ENCODE measurements around the gene C4orf50.

Gene C4orf50

GRCh38 chr4:6043188-6043587, 25.0 kb upstream of the C4orf50 start:
- DNase-seq, result no peak

- DNase-seq, result no peak
Measured at GRCh38 chr4:6042293-6043063, 24.2 kb upstream of the C4orf50 start.

GRCh38 chr4:6041800-6042199, 23.6 kb upstream of the C4orf50 start:
- no peak for DNase-seq

DNA sequence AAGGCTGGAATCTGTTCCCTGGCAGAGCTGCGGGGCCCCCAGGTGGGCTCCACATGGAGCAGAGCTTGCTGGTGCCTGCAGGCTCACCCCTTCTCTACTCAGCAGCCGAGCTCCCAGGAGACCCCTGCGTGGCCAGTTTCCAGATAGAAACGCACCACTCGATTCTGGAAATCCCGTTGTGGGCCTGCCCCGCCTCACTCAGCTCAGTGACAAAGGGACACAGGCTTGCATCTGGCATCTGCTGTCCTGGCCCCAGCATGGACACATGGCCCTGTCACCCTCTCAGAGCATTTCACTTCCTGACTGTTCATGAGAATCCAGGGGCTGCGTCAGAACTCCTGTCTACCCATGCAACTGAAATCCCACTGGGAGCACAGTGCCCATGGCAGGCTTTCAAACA, 20.5 kb upstream of the C4orf50 start:
- DNase-seq, result no peak

DNA sequence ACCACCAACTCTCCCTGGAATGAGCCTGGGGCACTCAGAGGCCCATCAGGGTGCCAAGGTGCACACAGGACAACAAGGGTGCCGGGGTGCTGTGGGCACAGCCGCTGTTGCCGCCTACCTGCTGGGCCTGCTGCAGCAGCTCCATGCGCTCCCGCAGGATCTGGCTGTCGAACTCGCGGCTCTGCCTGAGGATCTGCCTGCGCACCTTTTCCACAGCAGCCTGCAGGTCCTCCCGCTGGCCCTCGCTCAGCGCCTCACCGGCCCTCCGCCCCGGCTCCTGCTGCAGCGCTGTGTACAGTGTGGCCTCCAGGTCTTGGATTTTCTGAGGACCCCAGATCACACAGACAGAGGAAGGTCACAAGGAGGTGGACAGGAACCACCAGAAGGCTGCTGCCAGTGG, 17.6 kb upstream of the C4orf50 start:
- no peak for DNase-seq

GRCh38 chr4:6033381-6033780, 15.2 kb upstream of the C4orf50 start:
- DNase-seq, result no peak

DNA sequence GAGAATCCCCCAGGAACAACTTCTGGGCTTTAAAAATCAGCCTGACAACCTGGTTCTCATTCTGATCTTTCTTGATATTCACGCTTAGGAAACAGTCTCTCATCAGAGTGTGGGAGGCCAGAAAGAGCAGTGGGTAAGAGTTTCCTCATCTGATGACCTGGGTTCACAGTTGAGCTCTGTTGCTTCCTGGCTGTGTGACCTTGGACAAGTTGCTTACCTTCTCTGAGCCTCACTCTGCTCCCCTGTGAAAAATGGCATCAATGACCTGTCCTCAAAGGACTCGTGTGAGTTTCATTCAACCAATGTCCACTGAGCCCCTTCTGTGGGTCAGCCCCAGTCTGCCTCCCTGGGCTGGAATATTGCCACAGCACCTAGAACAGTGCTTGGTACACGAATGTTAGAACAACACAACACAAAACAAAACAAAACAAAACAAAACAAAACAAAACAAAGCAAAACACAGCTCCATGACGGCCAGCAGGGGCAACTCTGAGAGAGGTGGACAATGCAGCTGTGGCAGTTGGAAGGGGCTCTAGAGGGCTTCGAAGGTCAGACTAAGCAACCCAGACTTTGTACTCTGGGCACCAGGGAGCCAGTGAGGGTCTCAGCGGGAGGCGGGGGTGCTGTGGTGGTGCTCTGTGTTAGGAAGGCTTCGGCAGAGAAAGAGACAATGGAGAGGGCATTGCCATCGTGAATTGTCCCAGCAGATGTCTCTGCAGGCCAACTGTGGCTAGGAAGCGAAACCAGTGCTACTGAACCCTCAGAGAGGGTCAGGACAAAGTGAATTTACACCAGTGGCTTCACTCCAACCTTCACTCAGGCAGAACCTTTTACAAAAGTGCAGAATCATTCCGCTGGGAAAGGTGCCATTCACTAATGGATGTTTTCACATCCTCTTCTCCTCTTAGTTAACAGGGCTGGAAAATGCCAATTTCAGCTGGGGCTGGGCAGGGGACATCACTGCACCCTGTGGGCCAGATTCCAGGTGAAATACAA, 14.3 kb upstream of the C4orf50 start:
- DNase-seq, result no peak

DNA sequence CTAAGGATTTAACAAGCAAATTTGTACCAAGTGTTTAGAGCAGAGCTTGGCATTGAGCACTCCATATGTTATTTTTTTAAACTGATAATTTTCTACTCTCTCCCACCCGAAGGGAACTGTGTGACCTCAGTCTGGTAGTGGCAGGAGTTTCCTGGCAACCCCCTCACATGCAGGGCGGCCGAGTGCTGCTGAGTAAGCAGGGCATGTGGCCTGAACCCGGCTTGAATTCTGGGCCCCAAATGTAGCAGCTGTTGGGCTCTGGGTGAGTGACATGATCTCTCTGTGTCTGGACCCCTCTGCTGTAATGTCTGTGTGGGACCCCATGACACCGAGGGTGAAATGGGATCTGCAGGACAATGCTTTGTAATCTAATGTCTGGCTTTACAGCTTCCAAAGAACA, 13.6 kb upstream of the C4orf50 start:
- DNase-seq, result no peak

DNA sequence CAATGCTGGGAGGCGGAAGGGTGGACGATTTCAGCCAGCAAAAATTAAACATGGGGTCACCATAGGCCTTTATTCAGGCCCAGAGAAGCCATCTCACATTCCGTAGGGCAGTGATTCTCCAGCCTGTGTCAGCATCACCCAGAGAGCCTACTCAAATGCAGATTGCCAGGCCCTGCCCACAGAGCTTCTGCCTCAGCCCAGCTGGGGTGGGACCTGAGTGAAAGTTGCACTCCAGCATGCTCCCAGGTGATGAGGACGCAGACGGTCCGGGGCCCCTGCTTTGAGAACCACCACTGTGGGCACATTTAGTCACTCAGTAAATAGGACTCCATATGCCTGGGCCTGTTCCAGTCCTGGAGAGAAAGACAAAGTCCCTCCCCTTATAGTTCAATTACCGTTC, 12.4 kb upstream of the C4orf50 start:
- DNase-seq, result no peak

DNA sequence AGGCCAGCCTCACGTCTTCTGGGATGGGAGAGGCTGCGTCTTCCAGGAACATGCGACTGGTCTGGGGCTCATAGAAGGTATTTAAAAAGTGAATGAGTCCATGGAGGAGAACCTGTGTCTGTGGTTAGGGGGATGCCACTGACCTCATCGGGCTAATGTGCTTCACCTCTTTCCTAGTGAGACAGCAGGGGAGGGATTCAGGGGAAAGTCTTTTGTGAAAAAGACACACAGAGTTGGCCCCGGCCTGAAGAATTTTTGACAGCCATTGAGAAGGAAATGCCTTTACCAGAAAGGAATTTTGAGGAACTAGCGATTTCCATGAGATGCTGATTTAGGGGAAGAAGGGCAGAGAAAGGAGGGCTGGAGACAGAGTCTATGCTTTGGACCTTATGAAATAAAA, 11.0 kb upstream of the C4orf50 start:
- no peak for DNase-seq

DNA sequence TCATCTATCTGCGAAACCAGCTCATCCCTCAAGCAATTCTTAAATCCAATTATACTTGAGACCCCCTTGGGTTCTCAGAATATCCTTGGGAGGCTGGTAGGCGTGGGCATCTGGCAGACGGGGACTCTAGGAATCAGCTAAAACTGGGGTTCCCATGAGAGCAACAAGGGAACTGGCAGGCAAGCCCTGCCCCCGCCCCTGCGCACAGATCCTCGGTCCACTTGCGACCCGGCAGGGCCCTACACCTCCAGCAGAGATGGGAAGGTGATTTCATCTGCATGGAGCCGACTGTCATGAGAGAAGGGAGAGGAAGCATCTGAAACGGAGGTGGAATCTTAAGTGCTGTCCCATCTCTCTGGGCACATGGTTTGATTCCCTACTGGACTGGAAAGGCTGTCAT, 9.9 kb upstream of the C4orf50 start:
- no peak for DNase-seq

- no peak for DNase-seq
Measured at GRCh38 chr4:6027392-6027791, 9.2 kb upstream of the C4orf50 start.

- DNase-seq, result no peak
Measured at GRCh38 chr4:6024313-6024960, 6.2 kb upstream of the C4orf50 start.

DNA sequence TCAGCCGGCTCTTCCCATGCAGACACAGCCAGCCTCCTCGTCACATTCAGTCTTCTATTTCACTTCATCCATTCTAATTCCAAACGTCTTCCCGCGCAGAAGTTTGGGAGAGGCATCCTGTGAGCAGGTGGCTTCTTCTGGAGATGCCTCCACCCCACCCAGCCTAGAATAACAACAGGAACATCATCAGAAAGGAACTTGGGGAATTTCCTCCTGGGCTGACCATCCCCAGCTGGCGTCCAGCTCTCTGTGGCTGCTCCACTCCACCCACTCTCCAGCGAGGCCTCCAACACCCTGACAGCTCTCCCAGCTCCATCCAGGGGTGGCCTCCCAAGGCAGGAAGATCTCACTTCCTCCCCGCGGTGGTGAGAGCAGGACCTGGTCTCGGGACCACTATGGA, 5.5 kb upstream of the C4orf50 start:
- DNase-seq, result no peak

- DNase-seq, result no peak
Measured at GRCh38 chr4:6022607-6023288, 4.5 kb upstream of the C4orf50 start.

GRCh38 chr4:6021831-6022606, 3.8 kb upstream of the C4orf50 start:
- DNase-seq, result no peak

- no peak for DNase-seq
Measured at GRCh38 chr4:6020613-6021012, 2.4 kb upstream of the C4orf50 start.

DNA sequence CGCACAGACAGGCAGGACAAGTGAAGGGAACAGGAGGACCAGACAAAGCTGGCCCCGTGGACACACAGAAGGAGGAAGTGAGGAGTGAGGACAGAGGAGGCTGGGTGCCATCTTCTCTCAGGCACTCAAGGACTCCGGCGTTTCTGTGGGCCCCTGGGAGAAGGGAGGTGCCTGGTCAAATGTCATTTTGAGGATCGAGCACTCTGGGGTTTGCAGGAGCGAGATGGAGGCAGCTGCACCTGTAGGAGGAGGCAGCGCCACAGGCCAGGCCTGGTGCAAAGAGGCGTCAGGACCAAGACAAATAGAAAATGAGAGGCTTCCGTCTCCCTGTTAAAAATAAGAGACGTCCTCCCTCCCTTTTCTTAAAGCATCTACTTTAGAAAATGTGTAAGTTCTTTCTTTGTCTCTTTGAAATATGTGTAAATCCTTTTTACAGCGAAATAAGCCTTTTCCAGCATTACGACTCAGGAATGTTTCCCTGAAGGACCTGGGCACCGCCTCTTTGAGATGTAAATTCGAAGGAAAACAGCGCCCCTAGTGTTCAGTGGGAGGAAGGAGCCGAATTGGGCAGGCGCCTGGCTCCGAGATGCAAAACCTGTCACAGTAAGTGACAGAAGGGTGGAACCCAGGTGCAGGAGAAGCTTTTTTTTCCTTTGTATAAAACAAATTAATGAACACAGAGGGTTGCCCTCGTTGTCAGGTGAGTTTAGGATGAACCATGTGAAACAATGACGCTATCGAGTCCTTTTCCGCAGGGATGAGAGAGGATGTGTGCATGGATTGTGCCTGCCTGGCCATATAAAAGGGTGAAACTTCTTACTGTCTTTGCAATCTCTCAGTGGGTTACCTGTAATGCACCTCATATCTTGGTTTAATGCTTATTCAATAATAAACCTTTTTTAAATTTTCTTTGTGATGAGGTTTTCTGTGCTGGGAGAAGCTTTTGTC, 1.4 kb upstream of the C4orf50 start:
- peak; percentile 70 for DNase-seq

- DNase-seq, result no peak
Measured at GRCh38 chr4:6017800-6018199, 431 bp downstream of the C4orf50 start.

DNA sequence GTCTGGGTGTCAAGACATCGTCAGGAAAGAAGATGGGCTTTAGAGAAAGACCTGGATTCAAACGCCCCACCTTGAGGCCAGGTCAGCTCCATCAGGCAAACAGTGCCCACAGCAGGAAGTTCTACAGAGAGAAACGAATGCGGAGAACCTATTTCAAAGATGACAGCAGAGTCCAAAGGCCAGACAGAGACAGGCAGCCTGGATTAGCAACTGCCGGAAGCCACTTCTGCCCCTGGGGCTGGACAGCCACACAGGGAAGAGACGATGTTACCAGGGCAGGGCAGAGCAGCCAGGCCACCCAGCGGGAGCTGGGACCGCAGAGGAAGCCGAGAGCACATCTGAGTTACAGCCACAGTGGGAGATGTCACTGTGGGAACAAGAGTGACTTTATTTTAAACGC, 1.2 kb downstream of the C4orf50 start:
- DNase-seq, result no peak

- DNase-seq, result no peak
Measured at GRCh38 chr4:6013564-6013963, 4.7 kb downstream of the C4orf50 start.
